ENCODE data around the gene NEDD8. TPM values are rescaled to one million over a fixed set of nuclear protein-coding genes. Genes with fewer than 3 reads are reported as not detected.
A peak's percentile ranks its signal among the peaks of the same experiment; 100 is the strongest.
"Not testable (repeated sequence)": the region's sequence is repeated elsewhere in the genome, so short reads cannot be mapped to it uniquely, and the experiment has no call there.

Gene NEDD8
- polyA plus RNA-seq, 2 donors = 116 to 220 TPM

GRCh38 chr14:24204163-24205146 lies 27.7 kb downstream of the NEDD8 start:
- no peaks in the 10 kb centered on the region for H3K27me3 ChIP-seq (ENCODE audit: control insufficient read depth in 1 of 2, insufficient read depth in 2 of 2, low read length in 2 of 2)
- H3K4me3 ChIP-seq (ENCODE audit: low read depth in 1 of 2, low read length in 2 of 2) = no peak overlapping the region
- H3K27ac ChIP-seq (ENCODE audit: low read depth in 2 of 2, low read length in 1 of 2) = no peak overlapping the region
- H3K36me3 ChIP-seq (ENCODE audit: control insufficient read depth in 2 of 2, insufficient read depth in 2 of 2, low read length in 1 of 2) = peaks cover 9 to 14% of the 10 kb centered on the region in 2 donors
- no peaks in the 10 kb centered on the region for H3K9me3 ChIP-seq (ENCODE audit: control insufficient read depth in 2 of 2, insufficient read depth in 1 of 2, low read depth in 1 of 2, low read length in 1 of 2)
- WGBS, 2 donors = 90 to 95% methylated on average over 7 of the region's 7 CpGs
- no peaks in the 10 kb centered on the region for H3K4me1 ChIP-seq (ENCODE audit: control insufficient read depth in 2 of 2, insufficient read depth in 2 of 2, low read length in 1 of 2)

- 96 to 97% methylated on average over 16 of the region's 16 CpGs for WGBS, 2 donors
- not testable (repeated sequence) for H3K27ac ChIP-seq (ENCODE audit: low read depth in 2 of 2, low read length in 1 of 2); H3K4me1 ChIP-seq (ENCODE audit: control insufficient read depth in 2 of 2, insufficient read depth in 2 of 2, low read length in 1 of 2); H3K27me3 ChIP-seq (ENCODE audit: control insufficient read depth in 1 of 2, insufficient read depth in 2 of 2, low read length in 2 of 2); H3K4me3 ChIP-seq (ENCODE audit: low read depth in 1 of 2, low read length in 2 of 2); H3K36me3 ChIP-seq (ENCODE audit: control insufficient read depth in 2 of 2, insufficient read depth in 2 of 2, low read length in 1 of 2); H3K9me3 ChIP-seq (ENCODE audit: control insufficient read depth in 2 of 2, insufficient read depth in 1 of 2, low read depth in 1 of 2, low read length in 1 of 2)
Measured at GRCh38 chr14:24203249-24203886, 28.8 kb downstream of the NEDD8 start.

- H3K27ac ChIP-seq (ENCODE audit: low read depth in 2 of 2, low read length in 1 of 2); H3K36me3 ChIP-seq (ENCODE audit: control insufficient read depth in 2 of 2, insufficient read depth in 2 of 2, low read length in 1 of 2): not testable (repeated sequence)
- 91 to 94% methylated on average over 8 of the region's 8 CpGs for WGBS, 2 donors
Measured at GRCh38 chr14:24202538-24202937, 29.6 kb downstream of the NEDD8 start.

GRCh38 chr14:24198814-24199524 lies 33.2 kb downstream of the NEDD8 start:
- Histone ChIP-seq H3K4me1 (ENCODE audit: control insufficient read depth in 2 of 2, insufficient read depth in 2 of 2, low read length in 1 of 2) (peaks cover 0 to 3% of the 10 kb centered on the region in 2 donors), H3K4me3 (ENCODE audit: low read depth in 1 of 2, low read length in 2 of 2) (no peak overlapping the region), H3K9me3 (ENCODE audit: control insufficient read depth in 2 of 2, insufficient read depth in 1 of 2, low read depth in 1 of 2, low read length in 1 of 2) (no peaks in the 10 kb centered on the region), H3K27me3 (ENCODE audit: control insufficient read depth in 1 of 2, insufficient read depth in 2 of 2, low read length in 2 of 2) (no peaks in the 10 kb centered on the region), H3K36me3 (ENCODE audit: control insufficient read depth in 2 of 2, insufficient read depth in 2 of 2, low read length in 1 of 2) (no peaks in the 10 kb centered on the region), H3K27ac (ENCODE audit: low read depth in 2 of 2, low read length in 1 of 2) (no peak overlapping the region)
- WGBS, 2 donors = 84 to 86% methylated on average over 7 of the region's 7 CpGs

More at GRCh38 chr14:24202538-24202937, 29.6 kb downstream of the NEDD8 start:
- not testable (repeated sequence) for H3K4me1 ChIP-seq (ENCODE audit: control insufficient read depth in 2 of 2, insufficient read depth in 2 of 2, low read length in 1 of 2); H3K27me3 ChIP-seq (ENCODE audit: control insufficient read depth in 1 of 2, insufficient read depth in 2 of 2, low read length in 2 of 2); H3K4me3 ChIP-seq (ENCODE audit: low read depth in 1 of 2, low read length in 2 of 2); H3K9me3 ChIP-seq (ENCODE audit: control insufficient read depth in 2 of 2, insufficient read depth in 1 of 2, low read depth in 1 of 2, low read length in 1 of 2)

- H3K9me3 ChIP-seq (ENCODE audit: control insufficient read depth in 2 of 2, insufficient read depth in 1 of 2, low read depth in 1 of 2, low read length in 1 of 2) = no peaks in the 10 kb centered on the region
- peaks cover 0 to 3% of the 10 kb centered on the region in 2 donors for H3K4me1 ChIP-seq (ENCODE audit: control insufficient read depth in 2 of 2, insufficient read depth in 2 of 2, low read length in 1 of 2)
- no peaks in the 10 kb centered on the region for H3K27me3 ChIP-seq (ENCODE audit: control insufficient read depth in 1 of 2, insufficient read depth in 2 of 2, low read length in 2 of 2)
- no peak overlapping the region for H3K4me3 ChIP-seq (ENCODE audit: low read depth in 1 of 2, low read length in 2 of 2)
- 90 to 95% methylated on average over 2 of the region's 2 CpGs for WGBS, 2 donors
- peaks cover 0 to 9% of the 10 kb centered on the region in 2 donors for H3K36me3 ChIP-seq (ENCODE audit: control insufficient read depth in 2 of 2, insufficient read depth in 2 of 2, low read length in 1 of 2)
- no peak overlapping the region for H3K27ac ChIP-seq (ENCODE audit: low read depth in 2 of 2, low read length in 1 of 2)
Measured at GRCh38 chr14:24197056-24197450, 35.1 kb downstream of the NEDD8 start.

GRCh38 chr14:24196071-24197055 lies 35.8 kb downstream of the NEDD8 start:
- no peaks in the 10 kb centered on the region for H3K27me3 ChIP-seq (ENCODE audit: control insufficient read depth in 1 of 2, insufficient read depth in 2 of 2, low read length in 2 of 2)
- WGBS, 2 donors = 29 to 35% methylated on average over 33 of the region's 33 CpGs
- no peaks in the 10 kb centered on the region for H3K9me3 ChIP-seq (ENCODE audit: control insufficient read depth in 2 of 2, insufficient read depth in 1 of 2, low read depth in 1 of 2, low read length in 1 of 2)
- H3K36me3 ChIP-seq (ENCODE audit: control insufficient read depth in 2 of 2, insufficient read depth in 2 of 2, low read length in 1 of 2) = peaks cover 0 to 14% of the 10 kb centered on the region in 2 donors
- H3K4me3 ChIP-seq (ENCODE audit: low read depth in 1 of 2, low read length in 2 of 2) = peak overlapping the region; percentile 71 to 81
- H3K4me1 ChIP-seq (ENCODE audit: control insufficient read depth in 2 of 2, insufficient read depth in 2 of 2, low read length in 1 of 2) = peaks cover 0 to 3% of the 10 kb centered on the region in 2 donors
- peak overlapping the region; percentile 93 to 94 for H3K27ac ChIP-seq (ENCODE audit: low read depth in 2 of 2, low read length in 1 of 2)

GRCh38 chr14:24195186-24196070 lies 36.7 kb downstream of the NEDD8 start, which contains the start of gene TM9SF1:
Gene TM9SF1, minus strand, starts transcription at chr14:24195441. Its CDS starts 422 bp downstream, at chr14:24195019.
- H3K4me1 ChIP-seq (ENCODE audit: control insufficient read depth in 2 of 2, insufficient read depth in 2 of 2, low read length in 1 of 2) = peaks cover 0 to 3% of the 10 kb centered on the region in 2 donors
- no peaks in the 10 kb centered on the region for H3K27me3 ChIP-seq (ENCODE audit: control insufficient read depth in 1 of 2, insufficient read depth in 2 of 2, low read length in 2 of 2)
- WGBS, 2 donors = 0 to 1% methylated on average over 88 to 89 of the region's 89 CpGs
- peak within 1 kb of the TSS; percentile 93 to 94 for H3K27ac ChIP-seq (ENCODE audit: low read depth in 2 of 2, low read length in 1 of 2)
- H3K36me3 ChIP-seq (ENCODE audit: control insufficient read depth in 2 of 2, insufficient read depth in 2 of 2, low read length in 1 of 2) = peaks cover 0 to 16% of the 10 kb centered on the region in 2 donors
- H3K4me3 ChIP-seq (ENCODE audit: low read depth in 1 of 2, low read length in 2 of 2) = peak within 1 kb of the TSS; percentile 71 to 81
- no peaks in the 10 kb centered on the region for H3K9me3 ChIP-seq (ENCODE audit: control insufficient read depth in 2 of 2, insufficient read depth in 1 of 2, low read depth in 1 of 2, low read length in 1 of 2)

GRCh38 chr14:24194873-24195185 lies 37.3 kb downstream of the NEDD8 start:
- Histone ChIP-seq H3K4me1 (ENCODE audit: control insufficient read depth in 2 of 2, insufficient read depth in 2 of 2, low read length in 1 of 2) (peaks cover 0 to 3% of the 10 kb centered on the region in 2 donors), H3K9me3 (ENCODE audit: control insufficient read depth in 2 of 2, insufficient read depth in 1 of 2, low read depth in 1 of 2, low read length in 1 of 2) (no peaks in the 10 kb centered on the region)
- 42 to 43% methylated on average over 8 of the region's 8 CpGs for WGBS, 2 donors

More at GRCh38 chr14:24194873-24195185, 37.3 kb downstream of the NEDD8 start:
- H3K27ac ChIP-seq (ENCODE audit: low read depth in 2 of 2, low read length in 1 of 2) = peak overlapping the region; percentile 93 to 94
- no peaks in the 10 kb centered on the region for H3K27me3 ChIP-seq (ENCODE audit: control insufficient read depth in 1 of 2, insufficient read depth in 2 of 2, low read length in 2 of 2)
- H3K36me3 ChIP-seq (ENCODE audit: control insufficient read depth in 2 of 2, insufficient read depth in 2 of 2, low read length in 1 of 2) = peaks cover 0 to 17% of the 10 kb centered on the region in 2 donors
- H3K4me3 ChIP-seq (ENCODE audit: low read depth in 1 of 2, low read length in 2 of 2) = peak overlapping the region; percentile 71 to 81

Measured in esophagus (tissue), 2 donors.